ENCODE results near the gene GGT1. TPM values are rescaled to one million over a fixed set of nuclear protein-coding genes. Genes with fewer than 3 reads are reported as not detected.

GGT1 gene
- total and polyA plus RNA-seq, 9 donors, result 1.6 to 6.2 (median 3.5) TPM

- no peak for DNase-seq
- Histone ChIP-seq H3K27ac (no peak overlapping the region), H3K27me3 (no peaks in the 10 kb centered on the region), H3K9me3 (no peaks in the 10 kb centered on the region), H3K4me1 (ENCODE audit: insufficient read depth) (no peaks in the 10 kb centered on the region), H3K4me3 (no peak overlapping the region), H3K36me3 (no peaks in the 10 kb centered on the region)
- intact Hi-C loops (cut with DNase I), result no loop called here
- TF ChIP-seq POLR2A (IDR thresholded peaks at IDR 0.05), result no peak
- WGBS, 3 donors, result 81 to 88% (median 86%) methylated on average over 20 to 21 of the region's 21 CpGs
These were observed 14.1 kb upstream of the GGT1 start for GRCh38 chr22:24588757-24589481.

- Histone ChIP-seq H3K36me3 (no peaks in the 10 kb centered on the region), H3K4me3 (no peak overlapping the region), H3K9me3 (no peaks in the 10 kb centered on the region), H3K27ac (no peak overlapping the region), H3K27me3 (no peaks in the 10 kb centered on the region), H3K4me1 (ENCODE audit: insufficient read depth) (no peaks in the 10 kb centered on the region)
- TF ChIP-seq EP300 (IDR thresholded peaks at IDR 0.05), result no peak
- no peak for TF ChIP-seq POLR2A (IDR thresholded peaks at IDR 0.05)
- no peak for TF ChIP-seq CTCF (IDR thresholded peaks at IDR 0.05)
- WGBS, 3 donors, result 84 to 86% (median 85%) methylated on average over 7 of the region's 7 CpGs
- DNase-seq, result peak in 1 of 5 donors; percentile 30
- intact Hi-C loops (cut with DNase I), result no loop called here
These were observed 13.4 kb upstream of the GGT1 start for GRCh38 chr22:24589518-24590030.

- TF ChIP-seq CTCF (IDR thresholded peaks at IDR 0.05), result no peak
- TF ChIP-seq POLR2A (IDR thresholded peaks at IDR 0.05), result no peak
- H3K36me3 ChIP-seq, result no peaks in the 10 kb centered on the region
- H3K27me3 ChIP-seq, result no peaks in the 10 kb centered on the region
- H3K9me3 ChIP-seq, result no peaks in the 10 kb centered on the region
- intact Hi-C loops (cut with DNase I), result no loop called here
- DNase-seq, result peak in 1 of 5 donors; percentile 29
- no peaks in the 10 kb centered on the region for H3K4me1 ChIP-seq (ENCODE audit: insufficient read depth)
- no peak overlapping the region for H3K27ac ChIP-seq
- H3K4me3 ChIP-seq, result no peak overlapping the region
- WGBS, 3 donors, result 95 to 97% (median 96%) methylated on average over 12 of the region's 12 CpGs
These were observed 12.3 kb upstream of the GGT1 start for GRCh38 chr22:24590596-24591173.

GRCh38 chr22:24591286-24591830 lies 11.6 kb upstream of the GGT1 start:
- Histone ChIP-seq H3K36me3 (no peaks in the 10 kb centered on the region), H3K9me3 (no peaks in the 10 kb centered on the region), H3K4me3 (no peak overlapping the region), H3K27ac (no peak overlapping the region), H3K4me1 (ENCODE audit: insufficient read depth) (no peaks in the 10 kb centered on the region), H3K27me3 (no peaks in the 10 kb centered on the region)
- peak in 1 of 5 donors; percentile 29 for DNase-seq
- WGBS, 3 donors, result 85 to 90% (median 86%) methylated on average over 6 of the region's 6 CpGs
- no peak for TF ChIP-seq POLR2A (IDR thresholded peaks at IDR 0.05)
- TF ChIP-seq CTCF (IDR thresholded peaks at IDR 0.05), result no peak
- no peak for TF ChIP-seq EP300 (IDR thresholded peaks at IDR 0.05)
- intact Hi-C loops (cut with DNase I), result no loop called here
